Memory B cell (primary cell): ENCODE measurements around the gene PTPN4.

Experiments used
- ATAC-seq: fragments of 150-1000 bp; cut with Tn5 transposase; 2 replicates; pipeline ENCODE4 v1.10.0; 2021; ENCODE audit warnings: low read depth, mild to moderate bottlenecking, moderate library complexity
- DNase-seq, 2 donors: peaks; one replicate each; pipeline ENCODE4 v3.0.0; 2022; ENCODE audit warnings: low spot score in 2 of 2
- H3K27ac Mint-ChIP-seq: one replicate; pipeline ENCODE4 v1.8.0; 2022; ENCODE audit warnings: mild to moderate bottlenecking, moderate library complexity, mixed read lengths
- H3K27me3 Mint-ChIP-seq: one replicate; pipeline ENCODE4 v1.8.0; 2022; ENCODE audit warnings: mixed read lengths
- H3K36me3 Mint-ChIP-seq: one replicate; pipeline ENCODE4 v1.8.0; 2022; ENCODE audit warnings: mild to moderate bottlenecking, mixed read lengths
- H3K4me1 Mint-ChIP-seq: one replicate; pipeline ENCODE4 v1.8.0; 2022; ENCODE audit warnings: mixed read lengths
- H3K4me3 Mint-ChIP-seq: one replicate; pipeline ENCODE4 v1.8.0; 2022; ENCODE audit warnings: mild to moderate bottlenecking, moderate library complexity, mixed read lengths
- H3K9me3 Mint-ChIP-seq: one replicate; pipeline ENCODE4 v1.8.0; 2022; ENCODE audit warnings: mixed read lengths

Gene PTPN4

DNA sequence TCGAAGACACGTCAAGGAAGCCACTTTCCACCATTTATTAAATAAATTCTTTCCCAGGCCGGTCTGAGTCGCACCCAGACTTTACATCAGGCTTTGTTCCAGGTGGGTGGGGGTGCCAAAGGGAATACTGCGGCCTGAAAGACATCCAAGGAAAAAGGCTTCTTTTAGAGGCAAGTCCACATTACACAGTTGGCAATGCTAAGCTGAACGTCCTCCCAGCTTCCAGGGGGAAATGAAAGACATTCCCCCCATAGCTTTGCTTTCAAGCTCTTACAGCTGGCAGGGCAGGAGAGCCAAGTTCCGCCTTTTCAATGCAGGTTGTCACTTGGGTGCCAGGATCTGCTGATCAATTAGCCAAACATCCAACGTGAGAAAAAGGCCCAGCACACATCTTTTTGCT is 36.5 kb upstream of the PTPN4 start:
- Mint-ChIP-seq H3K9me3 (no peaks in the 10 kb centered on the region), H3K4me1 (no peaks in the 10 kb centered on the region), H3K27me3 (no peaks in the 10 kb centered on the region), H3K27ac (no peak overlapping the region), H3K4me3 (no peak overlapping the region), H3K36me3 (peaks cover 2% of the 10 kb centered on the region)
- DNase-seq, result no peak
- no peak for ATAC-seq

DNA sequence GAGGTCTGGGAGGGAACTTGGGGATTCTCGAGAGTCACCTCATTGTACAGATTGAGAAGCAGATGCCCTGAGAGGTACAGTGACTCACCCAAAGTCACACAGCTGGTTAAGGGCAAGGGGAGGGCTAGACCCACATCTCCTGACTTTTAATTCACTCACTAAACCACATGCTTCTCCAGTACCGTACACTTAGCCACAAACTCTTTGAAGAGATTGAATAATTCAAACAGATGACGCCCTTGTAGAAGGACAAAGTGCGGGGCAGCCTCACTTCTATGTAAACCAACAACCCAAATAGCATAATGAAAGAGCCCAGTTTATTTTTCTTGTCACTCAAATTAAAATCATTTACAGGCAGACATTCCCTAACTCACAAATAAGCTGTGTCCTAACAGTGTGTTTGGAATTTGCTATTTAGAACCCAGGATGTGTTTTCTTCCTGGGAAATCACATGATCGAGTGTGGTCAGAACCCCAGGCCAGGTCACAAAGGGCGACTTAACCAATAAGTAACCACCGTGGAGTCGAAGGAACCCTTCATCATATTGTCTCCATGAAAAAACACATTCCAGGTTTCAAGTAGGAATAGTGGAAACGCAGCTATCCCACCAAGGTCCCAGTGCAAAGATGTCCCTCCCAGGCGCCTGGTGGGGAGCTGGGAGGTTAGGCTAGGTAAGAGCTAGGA is 35.8 kb upstream of the PTPN4 start:
- H3K4me1 Mint-ChIP-seq, result no peaks in the 10 kb centered on the region
- no peak overlapping the region for H3K27ac Mint-ChIP-seq
- H3K9me3 Mint-ChIP-seq, result no peaks in the 10 kb centered on the region
- H3K36me3 Mint-ChIP-seq, result peaks cover 2% of the 10 kb centered on the region
- H3K27me3 Mint-ChIP-seq, result no peaks in the 10 kb centered on the region
- DNase-seq (no peak), ATAC-seq (no peak)
- H3K4me3 Mint-ChIP-seq, result no peak overlapping the region

DNA sequence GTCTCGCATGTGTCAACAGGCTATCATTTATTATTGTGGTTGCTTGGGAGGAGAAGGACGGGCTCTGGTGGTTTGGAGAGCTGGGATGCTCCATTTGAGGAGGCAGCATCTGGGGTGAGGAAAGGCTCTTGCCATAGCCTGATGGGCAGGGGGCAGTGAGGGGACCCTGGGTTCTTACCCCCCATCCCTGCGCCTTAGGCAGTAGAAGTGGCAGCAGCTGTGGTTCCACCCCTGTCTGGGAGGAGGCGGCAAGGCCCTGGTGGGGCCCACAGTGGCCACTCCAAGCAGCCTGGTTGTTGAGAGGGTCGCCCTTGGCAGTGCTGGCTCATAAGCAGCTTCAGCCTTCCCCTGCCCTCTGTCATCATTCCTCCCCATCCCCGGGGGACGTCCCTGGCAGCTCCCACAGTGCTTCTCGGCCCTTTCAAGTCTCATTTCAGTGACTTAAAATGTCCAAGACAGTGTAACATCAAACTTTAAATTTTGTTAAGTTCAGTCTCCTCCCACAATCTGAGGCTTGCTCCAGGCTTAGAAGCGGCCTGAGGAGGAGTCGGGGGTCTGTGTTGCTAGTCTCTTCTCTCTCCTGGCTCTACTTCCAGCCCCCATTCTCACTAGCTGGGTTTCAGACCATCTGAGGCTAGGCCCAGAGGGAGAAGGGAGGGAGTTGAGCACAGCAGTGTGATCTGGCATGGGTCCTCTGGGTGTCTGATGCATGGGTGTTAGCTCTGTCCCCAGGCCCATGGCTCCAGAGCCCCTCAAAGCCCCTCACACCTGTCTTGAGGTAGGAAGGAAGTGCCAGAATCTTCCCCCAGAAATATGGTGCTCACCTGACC is 34.9 kb upstream of the PTPN4 start:
- Mint-ChIP-seq H3K27ac (no peak overlapping the region), H3K36me3 (peaks cover 2% of the 10 kb centered on the region), H3K27me3 (no peaks in the 10 kb centered on the region), H3K4me3 (no peak overlapping the region), H3K4me1 (no peaks in the 10 kb centered on the region), H3K9me3 (no peaks in the 10 kb centered on the region)
- ATAC-seq, result no peak
- DNase-seq, result no peak

DNA sequence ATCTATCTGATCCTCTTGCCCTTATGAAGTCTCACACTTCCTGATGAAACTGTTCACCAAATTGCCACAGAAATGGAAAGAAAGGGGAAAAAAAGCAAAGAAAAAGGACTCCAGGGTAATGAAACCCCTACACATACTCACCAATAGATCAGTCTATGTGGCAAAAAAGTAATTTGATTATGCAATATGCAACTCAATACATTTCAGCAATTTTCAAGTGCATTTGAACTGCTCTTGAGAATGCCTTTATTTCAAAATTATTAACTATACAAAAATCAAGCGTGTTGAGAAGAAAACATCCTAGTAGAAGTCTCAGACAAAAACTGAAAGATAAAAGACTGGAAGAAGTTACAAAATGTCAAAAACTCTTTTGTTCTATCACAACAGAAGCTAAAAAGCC is 32.2 kb upstream of the PTPN4 start:
- Mint-ChIP-seq H3K27me3 (peaks cover 5% of the 10 kb centered on the region), H3K4me1 (peaks cover 3% of the 10 kb centered on the region), H3K27ac (no peak overlapping the region), H3K4me3 (no peak overlapping the region), H3K36me3 (no peaks in the 10 kb centered on the region), H3K9me3 (no peaks in the 10 kb centered on the region)
- ATAC-seq (no peak), DNase-seq (no peak)

DNA sequence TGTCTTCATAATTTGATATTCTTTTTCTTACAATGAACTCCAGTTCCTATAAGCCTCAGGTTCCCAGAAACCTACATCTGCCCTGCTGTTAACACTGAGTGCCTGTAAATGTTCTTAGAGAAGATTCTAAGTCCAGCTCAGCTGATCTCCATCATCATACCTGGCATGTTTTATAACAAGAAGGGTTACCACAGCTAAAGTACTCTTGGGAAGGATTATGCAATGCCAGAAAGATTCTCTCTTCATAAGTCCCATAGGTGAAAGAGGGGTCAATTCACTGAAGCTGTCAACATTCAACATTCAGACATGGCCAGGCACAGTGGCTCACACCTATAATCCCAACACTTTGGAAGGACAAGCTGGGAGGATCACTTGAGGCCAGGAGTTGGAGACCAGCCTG is 31.3 kb upstream of the PTPN4 start:
- Mint-ChIP-seq H3K36me3 (no peaks in the 10 kb centered on the region), H3K9me3 (no peaks in the 10 kb centered on the region), H3K4me1 (peaks cover 3% of the 10 kb centered on the region), H3K4me3 (no peak overlapping the region), H3K27ac (no peak overlapping the region), H3K27me3 (peaks cover 5% of the 10 kb centered on the region)
- DNase-seq (no peak), ATAC-seq (no peak)

DNA sequence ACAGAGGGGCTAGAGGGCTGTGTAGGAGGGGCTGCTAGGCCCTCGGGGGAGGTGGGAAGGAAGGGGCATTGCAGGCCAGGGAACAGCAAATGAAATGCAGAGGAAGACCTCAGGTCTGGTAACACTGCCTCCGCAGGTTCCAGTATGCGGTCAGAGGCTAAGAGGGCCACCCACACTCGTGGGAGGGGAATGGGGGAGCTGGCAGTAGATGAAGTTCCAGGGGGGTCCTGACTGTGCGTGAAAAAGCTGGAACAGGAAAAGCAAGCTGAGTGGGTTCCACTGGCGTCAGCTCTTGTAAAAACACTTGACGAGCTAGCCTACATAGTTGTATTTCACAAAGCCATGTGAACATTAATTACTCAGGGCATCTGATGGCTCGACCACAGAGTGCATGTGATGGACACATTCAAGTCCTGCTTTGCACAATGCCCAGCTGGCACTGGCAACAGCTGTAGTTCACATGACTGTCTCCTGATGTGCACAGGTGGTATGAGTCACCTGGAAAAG is 29.0 kb upstream of the PTPN4 start:
- no peak for ATAC-seq
- Mint-ChIP-seq H3K4me1 (peaks cover 6% of the 10 kb centered on the region), H3K27ac (no peak overlapping the region), H3K4me3 (no peak overlapping the region), H3K9me3 (no peaks in the 10 kb centered on the region), H3K36me3 (peaks cover 2% of the 10 kb centered on the region), H3K27me3 (peaks cover 6% of the 10 kb centered on the region)
- DNase-seq, result no peak

DNA sequence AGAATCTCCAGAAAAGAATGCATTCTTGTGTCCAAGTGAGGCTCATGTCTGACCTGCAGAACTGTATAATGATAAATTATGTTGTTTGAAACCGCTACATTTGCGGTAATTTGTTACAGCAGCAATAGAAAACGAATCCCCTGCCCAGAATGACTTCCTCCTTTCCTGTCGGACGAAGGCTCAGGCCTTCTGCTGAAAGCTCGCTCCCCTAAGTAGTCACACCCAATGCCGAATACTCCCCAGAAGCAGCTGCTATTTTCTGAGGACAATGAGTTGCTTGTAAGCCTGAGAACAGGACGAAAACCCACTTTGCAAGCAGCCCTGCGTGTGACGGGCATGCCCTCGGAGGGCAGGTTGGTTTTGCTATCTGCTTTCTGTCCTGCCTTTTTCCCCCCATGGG is 27.7 kb upstream of the PTPN4 start:
- Mint-ChIP-seq H3K9me3 (no peaks in the 10 kb centered on the region), H3K27me3 (peaks cover 7% of the 10 kb centered on the region), H3K27ac (no peak overlapping the region), H3K36me3 (peaks cover 2% of the 10 kb centered on the region), H3K4me1 (peaks cover 6% of the 10 kb centered on the region), H3K4me3 (no peak overlapping the region)
- no peak for DNase-seq
- ATAC-seq, result no peak

DNA sequence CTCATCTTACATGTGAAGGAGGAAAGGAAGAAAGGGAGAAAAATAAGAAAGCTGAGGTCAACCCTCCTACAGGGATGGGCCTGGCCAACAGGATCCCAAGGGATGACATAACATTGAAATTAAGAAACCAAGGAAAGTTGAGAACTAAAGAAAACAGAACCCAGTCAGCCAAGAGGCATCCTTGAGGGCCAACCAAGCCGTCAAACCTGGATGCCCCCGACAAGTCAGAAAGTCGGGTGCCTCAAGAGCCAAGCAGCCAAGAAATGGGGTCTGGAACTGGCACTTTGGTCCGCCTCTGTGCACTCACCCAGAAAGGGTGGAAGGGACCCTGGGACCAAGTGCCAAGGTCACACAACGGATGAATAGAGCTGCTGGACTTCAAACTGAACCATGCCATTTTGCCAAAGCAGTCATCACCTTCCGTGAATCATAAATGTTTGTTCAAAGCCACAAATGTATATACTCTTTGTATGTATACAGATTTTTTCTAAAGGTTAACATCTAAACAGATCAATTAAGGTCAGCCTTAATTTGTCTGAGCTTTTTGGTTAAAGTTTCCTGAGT is 27.0 kb upstream of the PTPN4 start:
- Mint-ChIP-seq H3K4me1 (peaks cover 6% of the 10 kb centered on the region), H3K9me3 (no peaks in the 10 kb centered on the region), H3K36me3 (peaks cover 2% of the 10 kb centered on the region), H3K27ac (no peak overlapping the region), H3K4me3 (no peak overlapping the region), H3K27me3 (peaks cover 7% of the 10 kb centered on the region)
- DNase-seq (no peak), ATAC-seq (no peak)

DNA sequence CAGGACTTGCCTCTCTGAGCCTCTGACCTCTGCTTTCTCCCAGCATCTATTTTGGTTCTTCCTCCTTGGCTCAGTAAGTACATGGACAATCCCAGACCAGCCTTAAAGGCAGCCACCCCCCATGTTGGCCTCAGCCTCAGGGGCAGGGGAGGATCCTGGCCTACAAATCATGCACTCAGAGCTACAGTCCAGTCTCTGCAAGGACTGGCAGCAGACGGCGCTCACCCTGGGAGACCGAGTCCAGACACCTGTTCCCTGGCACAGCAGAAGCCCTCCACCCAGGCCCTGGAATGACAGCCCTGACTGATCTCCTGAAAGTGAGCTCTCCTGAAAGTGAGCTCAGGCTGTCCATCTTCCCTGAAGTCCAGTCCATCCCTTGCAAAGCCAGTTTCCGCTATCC is 25.7 kb upstream of the PTPN4 start:
- H3K27me3 Mint-ChIP-seq, result peaks cover 7% of the 10 kb centered on the region
- no peak overlapping the region for H3K27ac Mint-ChIP-seq
- no peaks in the 10 kb centered on the region for H3K9me3 Mint-ChIP-seq
- no peak for DNase-seq
- no peak for ATAC-seq
- peaks cover 6% of the 10 kb centered on the region for H3K4me1 Mint-ChIP-seq
- H3K4me3 Mint-ChIP-seq, result no peak overlapping the region
- peaks cover 2% of the 10 kb centered on the region for H3K36me3 Mint-ChIP-seq

DNA sequence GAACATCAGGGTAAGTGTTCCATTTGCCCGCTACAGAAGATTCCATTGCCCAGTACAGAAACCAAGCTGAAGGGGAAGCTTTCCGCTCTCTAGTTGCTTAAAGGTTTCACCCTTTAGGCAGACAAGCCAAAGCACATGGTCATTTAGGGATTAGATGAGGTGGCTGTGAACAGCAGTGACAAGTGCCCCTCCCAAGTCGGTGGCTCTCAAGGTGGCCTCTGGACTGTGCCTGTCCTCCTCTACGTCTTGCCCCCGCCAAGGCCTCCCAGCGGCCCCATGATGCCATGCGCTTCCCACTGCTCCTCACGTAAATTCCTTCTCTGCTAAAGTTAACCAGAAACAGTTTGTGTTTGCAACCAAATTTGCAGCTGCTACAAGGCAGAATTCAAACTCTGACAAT is 24.2 kb upstream of the PTPN4 start:
- DNase-seq (no peak), ATAC-seq (no peak)
- Mint-ChIP-seq H3K4me1 (peaks cover 6% of the 10 kb centered on the region), H3K27me3 (peaks cover 7% of the 10 kb centered on the region), H3K4me3 (no peak overlapping the region), H3K9me3 (no peaks in the 10 kb centered on the region), H3K27ac (no peak overlapping the region), H3K36me3 (peaks cover 2% of the 10 kb centered on the region)

DNA sequence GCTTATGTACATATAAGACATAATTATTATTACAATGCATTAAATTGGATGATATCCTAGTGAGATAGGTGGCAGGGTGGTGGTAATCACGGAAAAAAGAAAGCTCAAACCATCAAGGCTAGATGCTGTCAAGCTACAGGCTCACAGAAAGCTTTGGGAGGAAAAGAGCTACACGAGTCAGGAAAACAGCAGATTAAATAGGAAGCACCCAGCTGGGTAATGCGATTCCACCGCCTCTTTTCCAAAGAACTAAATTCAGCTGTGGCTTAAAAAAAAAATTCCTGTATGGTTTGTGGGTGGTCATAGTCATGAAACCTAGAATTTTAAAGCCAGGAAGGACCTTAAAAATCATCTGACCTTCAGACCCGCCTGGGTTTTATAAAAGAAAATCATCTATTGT is 23.7 kb upstream of the PTPN4 start:
- H3K4me1 Mint-ChIP-seq, result peaks cover 6% of the 10 kb centered on the region
- DNase-seq (no peak), ATAC-seq (no peak)
- peaks cover 2% of the 10 kb centered on the region for H3K36me3 Mint-ChIP-seq
- no peaks in the 10 kb centered on the region for H3K9me3 Mint-ChIP-seq
- H3K27me3 Mint-ChIP-seq, result peaks cover 6% of the 10 kb centered on the region
- no peak overlapping the region for H3K27ac Mint-ChIP-seq
- H3K4me3 Mint-ChIP-seq, result no peak overlapping the region

DNA sequence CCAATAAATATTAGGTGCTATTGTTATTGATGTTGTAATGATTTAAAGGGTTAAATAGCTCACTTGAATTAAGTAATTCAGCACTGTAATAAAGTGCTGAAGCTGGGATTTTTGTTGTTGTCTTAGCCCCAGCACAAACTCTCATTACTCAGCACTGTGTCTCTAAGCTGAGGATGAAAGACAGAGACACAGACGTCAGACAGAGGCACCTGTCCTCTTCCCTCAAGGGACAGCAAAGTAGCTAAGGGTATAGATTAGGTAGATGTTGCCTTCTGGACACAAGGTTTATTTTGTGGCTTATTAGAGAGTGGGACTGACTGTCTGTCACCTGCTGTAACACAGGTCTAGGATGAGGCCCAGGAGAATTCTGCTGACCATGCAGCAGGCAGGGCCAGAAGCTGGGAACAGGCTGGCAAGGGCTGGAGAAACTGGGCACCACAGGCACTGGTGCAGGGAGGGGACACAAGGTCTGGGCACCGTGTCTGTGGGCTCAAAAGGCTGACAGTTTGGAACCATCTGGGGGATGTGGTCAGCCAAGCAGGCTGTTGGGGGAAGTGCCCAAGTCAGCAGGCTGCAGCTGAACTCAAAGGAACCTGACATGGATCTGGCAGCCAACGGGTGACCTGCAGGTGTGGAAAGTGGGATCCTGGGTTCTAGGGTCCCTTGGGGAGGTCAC is 20.0 kb upstream of the PTPN4 start:
- no peaks in the 10 kb centered on the region for H3K4me1 Mint-ChIP-seq
- peaks cover 11% of the 10 kb centered on the region for H3K27me3 Mint-ChIP-seq
- no peak overlapping the region for H3K4me3 Mint-ChIP-seq
- H3K27ac Mint-ChIP-seq, result no peak overlapping the region
- DNase-seq (no peak), ATAC-seq (no peak)
- no peaks in the 10 kb centered on the region for H3K36me3 Mint-ChIP-seq
- H3K9me3 Mint-ChIP-seq, result no peaks in the 10 kb centered on the region

DNA sequence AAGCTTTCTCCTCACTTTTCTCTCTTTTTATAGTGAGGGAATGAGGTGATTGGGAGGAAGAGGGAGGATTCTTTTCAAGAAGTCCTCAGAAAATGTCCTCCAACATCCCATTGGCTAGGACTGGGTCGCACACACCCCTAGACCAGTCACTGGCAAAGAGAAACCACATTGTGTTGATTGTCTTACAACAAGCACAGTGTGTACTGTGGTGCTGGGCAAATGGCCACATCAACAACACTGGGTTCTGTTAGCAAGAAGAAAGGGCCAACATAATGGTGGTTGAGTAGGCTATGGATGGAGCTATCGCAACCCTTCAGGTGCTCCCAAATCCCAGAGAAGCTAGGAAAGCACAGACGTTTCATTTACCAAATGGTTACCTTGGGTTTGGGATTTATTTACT is 18.7 kb upstream of the PTPN4 start:
- peaks cover 1% of the 10 kb centered on the region for H3K36me3 Mint-ChIP-seq
- H3K4me3 Mint-ChIP-seq, result no peak overlapping the region
- H3K27ac Mint-ChIP-seq, result no peak overlapping the region
- peaks cover 2% of the 10 kb centered on the region for H3K4me1 Mint-ChIP-seq
- no peaks in the 10 kb centered on the region for H3K9me3 Mint-ChIP-seq
- no peak for ATAC-seq
- DNase-seq, result no peak
- peaks cover 14% of the 10 kb centered on the region for H3K27me3 Mint-ChIP-seq

DNA sequence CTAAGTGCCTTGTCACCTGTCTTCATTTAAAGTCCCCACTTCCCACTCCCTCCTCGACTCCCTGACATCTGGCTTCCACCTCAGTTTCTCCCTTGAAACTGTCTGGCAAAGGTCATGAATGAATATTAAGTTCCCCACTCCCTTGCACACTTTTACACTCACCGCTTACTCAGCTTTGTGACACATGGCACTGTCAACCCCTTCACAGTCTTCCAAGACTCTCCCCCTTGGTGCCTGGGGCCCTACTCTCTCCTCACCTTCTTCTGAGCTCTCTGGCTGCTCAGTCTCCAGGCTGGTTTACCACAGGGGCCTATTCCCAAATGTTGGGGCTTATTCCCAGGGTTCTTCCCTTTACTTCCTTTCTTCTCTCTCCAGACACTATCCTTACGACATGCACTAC is 17.9 kb upstream of the PTPN4 start:
- no peaks in the 10 kb centered on the region for H3K9me3 Mint-ChIP-seq

More for the DNA sequence above, 17.9 kb upstream of the PTPN4 start:
- Mint-ChIP-seq H3K4me1 (peaks cover 2% of the 10 kb centered on the region), H3K36me3 (peaks cover 1% of the 10 kb centered on the region), H3K4me3 (no peak overlapping the region), H3K27me3 (peaks cover 14% of the 10 kb centered on the region), H3K27ac (no peak overlapping the region)
- DNase-seq, result no peak
- no peak for ATAC-seq
